ENCODE results near the gene SFTPA2. TPM values are rescaled to one million over a fixed set of nuclear protein-coding genes. Genes with fewer than 3 reads are reported as not detected.
"Not testable (repeated sequence)": the region's sequence is repeated elsewhere in the genome, so short reads cannot be mapped to it uniquely, and the experiment has no call there.

Gene SFTPA2
- total RNA-seq, 1 donor from 2014 or later, result not detected

DNA sequence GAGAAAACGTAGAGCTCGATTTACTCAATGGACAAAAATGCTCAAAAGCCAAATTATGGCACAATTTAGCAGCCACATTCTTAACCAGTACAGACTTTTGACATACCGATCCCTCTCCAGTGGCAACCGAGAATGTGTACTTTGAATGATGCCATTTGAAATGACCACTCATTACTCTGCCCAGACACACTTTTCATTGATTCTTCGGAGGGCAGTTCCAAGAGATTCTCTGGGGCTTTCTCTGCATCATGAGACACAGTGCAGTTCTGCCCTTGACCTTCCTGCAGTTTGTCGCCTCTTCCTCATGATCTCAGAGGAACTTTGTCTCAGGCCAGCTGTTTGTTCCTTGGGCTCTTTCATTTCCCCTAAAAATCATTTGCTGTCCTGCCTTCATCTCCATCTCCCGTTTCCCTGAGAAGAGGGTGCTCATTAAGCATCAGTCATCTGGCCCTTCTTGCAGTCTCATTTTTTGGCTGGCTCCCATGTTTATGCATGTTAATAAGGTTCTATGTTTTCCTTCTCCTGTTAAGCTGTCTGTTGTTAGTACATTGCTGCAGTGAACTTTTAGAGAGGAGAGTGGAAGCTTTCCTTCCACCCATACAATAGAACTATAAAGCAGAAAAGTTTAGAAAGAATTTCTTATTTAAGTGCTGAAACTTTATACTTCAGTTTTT, 43.5 kb downstream of the SFTPA2 start:
- intact Hi-C loops (cut with micrococcal nuclease), result loop anchor here (10.0 kb wide), 1 partner anchor 728 kb away; no protein-coding TSS in a partner anchor

DNA sequence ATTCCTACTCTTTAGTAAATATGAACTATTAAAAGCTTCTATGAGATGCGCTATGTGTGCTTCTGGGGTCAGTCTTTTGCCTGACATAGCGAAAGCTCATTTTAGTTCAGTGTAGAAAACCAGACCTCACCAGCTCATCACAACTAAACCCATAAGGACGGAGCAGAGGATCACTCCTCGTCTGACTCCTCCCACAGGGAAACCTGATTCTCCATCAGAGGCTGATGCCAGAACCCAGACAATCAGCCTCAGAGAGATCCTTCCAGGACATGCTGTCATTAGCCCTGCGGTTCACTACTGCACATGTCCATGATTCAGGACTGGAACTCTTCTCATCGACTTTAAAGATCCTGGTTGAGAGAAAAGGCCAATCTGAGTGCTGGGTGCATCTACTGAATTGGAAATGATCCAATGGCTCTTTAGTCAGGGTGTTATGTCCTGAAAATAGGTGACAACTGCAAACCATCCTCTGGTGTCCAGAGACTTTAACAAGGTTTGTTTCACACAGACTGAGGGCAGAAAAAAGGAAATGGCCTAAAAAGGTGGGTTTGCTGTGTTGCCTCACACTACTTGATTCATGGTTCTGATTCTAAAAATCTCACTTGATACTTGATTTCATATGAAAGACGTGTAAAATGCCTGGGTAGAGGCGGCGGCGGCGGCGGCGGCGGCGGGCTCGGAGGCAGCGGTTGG, 48.2 kb downstream of the SFTPA2 start, which contains the start of gene EIF5AL1:
EIF5AL1 (plus strand) TSS at position 643 of the 693 bp plus-strand sequence. CDS start 117 bp downstream, outside the sequence.
- intact Hi-C loops (cut with micrococcal nuclease), result loop anchor here (10.0 kb wide), 1 partner anchor 733 kb away; no protein-coding TSS in a partner anchor

DNA sequence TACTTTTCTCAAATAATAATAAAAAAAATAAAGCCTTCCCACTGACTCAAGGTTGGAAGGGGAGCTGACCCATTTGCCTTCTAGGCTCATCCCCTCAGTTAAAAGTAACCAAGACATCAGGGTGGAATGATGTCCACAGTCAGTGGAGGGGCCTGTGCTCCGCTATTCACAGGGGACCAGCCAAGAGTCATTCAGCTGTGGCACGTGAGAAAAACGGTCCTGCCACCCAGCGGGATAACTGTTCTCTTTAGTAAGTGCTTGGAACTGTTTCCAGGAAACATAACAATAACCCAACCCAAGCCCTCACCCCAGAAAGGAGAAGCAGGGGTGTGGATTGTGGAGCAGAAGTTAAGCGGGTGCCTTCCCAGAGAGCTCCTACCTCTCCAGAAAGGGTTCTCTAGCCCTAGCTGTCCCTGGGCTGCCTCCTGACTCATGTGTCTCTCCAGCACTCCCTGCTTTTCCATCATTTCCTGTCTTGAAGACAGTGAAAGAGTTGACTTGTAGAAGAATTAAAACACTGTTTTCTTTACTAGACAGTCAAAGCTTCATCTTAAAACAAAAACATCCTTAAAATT, 50.2 kb downstream of the SFTPA2 start:
- intact Hi-C loops (cut with micrococcal nuclease), result loop anchor here (10.0 kb wide), 1 partner anchor 735 kb away; no protein-coding TSS in a partner anchor

DNA sequence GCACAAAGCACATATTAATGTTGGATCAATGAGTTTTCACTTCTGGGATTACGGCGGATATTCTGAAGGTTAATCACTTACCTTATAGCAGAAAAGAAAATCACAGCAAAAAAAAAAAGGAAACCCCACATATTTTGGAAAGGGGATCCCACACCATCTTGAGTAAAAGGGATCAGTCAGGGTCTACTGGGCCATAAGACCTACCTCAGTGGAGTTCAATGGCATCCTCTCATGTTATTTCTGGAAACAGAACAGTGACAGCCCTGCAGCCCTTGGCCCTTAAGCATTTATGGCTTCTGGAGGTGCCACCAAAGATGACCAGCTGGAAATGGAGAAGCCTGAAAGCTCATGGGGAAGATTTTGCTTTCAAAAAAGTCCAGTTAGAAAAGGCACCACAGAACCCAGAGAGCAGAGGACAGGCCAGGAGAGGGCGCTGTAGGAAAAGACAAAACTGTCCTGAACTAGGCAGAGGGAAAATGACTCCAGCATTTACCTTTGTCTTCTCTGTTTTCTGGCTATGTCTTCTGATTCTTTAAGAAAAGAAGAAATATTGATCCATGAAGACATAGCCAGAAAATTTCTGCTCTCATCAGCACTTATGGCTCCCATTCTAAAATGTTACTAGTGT, 50.8 kb downstream of the SFTPA2 start:
- intact Hi-C loops (cut with micrococcal nuclease), result not testable (repeated sequence)

DNA sequence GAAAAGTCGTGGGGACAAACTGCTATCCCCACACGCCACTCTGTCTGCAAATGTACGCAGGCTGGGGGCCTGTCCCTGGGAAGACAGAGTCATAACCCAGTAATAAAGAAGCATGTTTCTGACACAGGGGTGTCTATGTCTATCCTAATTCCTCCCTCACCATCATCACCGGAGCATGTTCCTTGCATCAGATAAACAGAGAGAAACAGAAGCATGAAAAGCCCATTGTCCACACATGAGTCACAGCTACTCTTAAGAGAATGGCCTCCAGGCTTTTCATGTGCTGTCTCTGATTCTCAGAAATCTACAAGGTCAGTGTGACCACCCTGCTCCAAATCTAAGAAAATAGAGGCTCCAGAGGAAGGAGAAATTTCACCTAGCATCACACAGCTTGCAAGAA, 52.0 kb downstream of the SFTPA2 start:
- intact Hi-C loops (cut with micrococcal nuclease), result not testable (repeated sequence)

DNA sequence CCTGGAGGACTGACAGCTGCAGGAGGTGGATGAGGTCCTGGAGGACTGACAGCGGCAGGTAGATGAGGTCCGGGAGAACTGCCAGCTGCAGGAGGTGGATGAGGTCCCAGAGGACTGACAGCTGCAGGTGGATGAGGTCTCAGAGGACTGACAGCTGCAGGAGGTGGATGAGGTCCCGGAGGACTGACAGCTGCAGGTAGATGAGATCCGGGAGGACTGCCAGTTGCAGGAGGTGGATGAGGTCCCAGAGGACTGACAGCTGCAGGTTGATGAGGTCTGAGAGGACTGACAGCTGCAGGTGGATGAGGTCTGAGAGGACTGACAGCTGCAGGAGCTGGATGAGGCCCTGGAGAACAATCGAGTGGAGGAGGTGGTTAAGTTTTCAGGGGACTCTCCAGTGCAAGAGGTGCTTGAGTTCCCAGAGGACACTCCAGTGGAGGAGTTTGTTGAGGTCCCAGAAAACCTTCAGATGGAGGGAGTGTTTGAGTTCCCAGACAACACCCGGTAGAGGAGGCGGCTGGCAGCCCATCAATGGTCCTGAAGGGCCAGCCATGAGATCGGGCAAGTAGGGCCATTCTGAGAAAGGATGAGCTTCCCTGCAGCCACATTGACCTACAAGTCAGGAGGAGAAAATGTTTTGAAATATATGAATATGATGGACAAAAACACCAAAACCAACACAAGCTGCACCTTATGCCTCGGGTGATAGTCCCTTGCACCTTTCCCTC, 52.6 kb downstream of the SFTPA2 start:
- intact Hi-C loops (cut with micrococcal nuclease), result no loop called here

Other genes with a start within 250 kb of the SFTPA2 start
- gene PPIF, start 212.9 kb downstream of the SFTPA2 start, total RNA-seq, result 172 and 173 TPM in 2 replicates
- 0.61 and 0.74 TPM in 2 replicates for gene ZCCHC24, start 114.8 kb downstream of the SFTPA2 start, total RNA-seq
- 0.12 and 0.27 TPM in 2 replicates for gene EIF5AL1, start 47.9 kb downstream of the SFTPA2 start, total RNA-seq
- not detected in 2 replicates for gene SFTPA1, start 50.5 kb upstream of the SFTPA2 start, total RNA-seq
- gene NUTM2B, start 142.8 kb upstream of the SFTPA2 start, total RNA-seq, result 2.1 and 2.2 TPM in 2 replicates